H1 (cell line): ENCODE results near the gene TBC1D22A. TPM values are rescaled to one million over a fixed set of nuclear protein-coding genes. Genes with fewer than 3 reads are reported as not detected.

Experiments used
- CTCF ChIA-PET: fragments of 300-600 bp; sonication (Branson Sonifier 250); formaldehyde crosslinking; loops from one replicate; lab custom pipeline; 2021; ENCODE audit not compliant: partially characterized antibody; lab: Charles Lee
- POLR2A ChIA-PET: fragments of 300-600 bp; sonication (Branson Sonifier 250); formaldehyde crosslinking; loops from one replicate; lab custom pipeline; 2021; ENCODE audit warnings: inconsistent platforms; ENCODE audit not compliant: partially characterized antibody; lab: Charles Lee
- DNase-seq, 2 experiments: peaks; one replicate each; pipeline versions ENCODE4 v3.0.0 to v3.0.0-alpha.2; 2010 to 2022; ENCODE audit warnings: low spot score in 2 of 2, low read depth in 1 of 2, mixed read lengths in 1 of 2
- FAIRE-seq: peaks from 2 replicates; lab custom pipeline; 2011; peaks lifted over from hg19 to GRCh38; lab: Jason Lieb, UNC
- H2AFZ ChIP-seq: 2 replicates; pipeline ENCODE4 v1.8.1; 2012; ENCODE audit warnings: low read length, inconsistent platforms
- H2AK5ac ChIP-seq: 2 replicates; pipeline ENCODE4 v1.6.1; 2013; ENCODE audit warnings: low read depth, low read length
- H2BK120ac ChIP-seq: replicated peaks from 2 replicates; pipeline ENCODE3; 2013; ENCODE audit warnings: low read depth, low read length, inconsistent platforms
- H2BK12ac ChIP-seq: 2 replicates; pipeline ENCODE4 v1.6.1; 2013; ENCODE audit warnings: low read depth, low read length
- H2BK15ac ChIP-seq: 2 replicates; pipeline ENCODE4 v1.6.1; 2013; ENCODE audit warnings: low read length
- H2BK20ac ChIP-seq: 2 replicates; pipeline ENCODE4 v1.6.1; 2013; ENCODE audit warnings: low read length
- H2BK5ac ChIP-seq: 2 replicates; pipeline ENCODE4 v1.6.1; 2013; ENCODE audit warnings: low read depth, low read length
- H3K14ac ChIP-seq: 2 replicates; pipeline ENCODE4 v1.6.1; 2013; ENCODE audit warnings: inconsistent platforms; ENCODE audit not compliant: insufficient read length
- H3K18ac ChIP-seq: 2 replicates; pipeline ENCODE4 v1.6.1; 2013; ENCODE audit warnings: low read length; ENCODE audit errors: extremely low read depth
- H3K23ac ChIP-seq: 2 replicates; pipeline ENCODE4 v1.6.1; 2013; ENCODE audit warnings: inconsistent platforms; ENCODE audit not compliant: insufficient read length
- H3K23me2 ChIP-seq: 2 replicates; pipeline ENCODE4 v1.6.1; 2013; ENCODE audit warnings: low read depth, low read length
- H3K27ac ChIP-seq: 2 replicates; pipeline ENCODE4 v1.6.1; 2011; ENCODE audit warnings: low read depth, low read length, inconsistent platforms
- H3K27me3 ChIP-seq, 4 experiments: replicated peaks in 1 of 4; 1 replicate in 1 of 4; 2 replicates in 3 of 4; pipeline versions ENCODE4 v1.6.1 to v1.8.1; 2011 to 2013; ENCODE audit warnings: low read length in 3 of 4, mild to moderate bottlenecking in 3 of 4, inconsistent platforms in 2 of 4, mixed read lengths in 2 of 4, moderate library complexity in 1 of 4; ENCODE audit not compliant: control insufficient read depth in 3 of 4, insufficient read depth in 3 of 4; ENCODE audit errors: extremely low read depth in 1 of 4
- H3K36me3 ChIP-seq, 4 experiments: 2 replicates each; pipeline versions ENCODE4 v1.6.1 to v1.8.1; 2011 to 2013; ENCODE audit warnings: mild to moderate bottlenecking in 4 of 4, low read length in 3 of 4, moderate library complexity in 2 of 4, control low read depth in 1 of 4, inconsistent platforms in 1 of 4; ENCODE audit not compliant: insufficient read depth in 4 of 4, control insufficient read depth in 2 of 4
- H3K4ac ChIP-seq: replicated peaks from 2 replicates; pipeline ENCODE3; 2013; ENCODE audit warnings: low read length, low read depth, mixed read lengths, inconsistent platforms; ENCODE audit not compliant: insufficient read length
- H3K4me1 ChIP-seq, 4 experiments: replicated peaks in 1 of 4; 1 replicate in 1 of 4; 2 replicates in 3 of 4; pipeline versions ENCODE4 v1.6.1 to v1.8.1; 2011 to 2013; ENCODE audit warnings: low read length in 3 of 4, inconsistent platforms in 2 of 4, mixed read lengths in 1 of 4; ENCODE audit not compliant: insufficient read depth in 4 of 4, control insufficient read depth in 3 of 4
- H3K4me2 ChIP-seq, 2 experiments: 2 replicates each; pipeline versions ENCODE4 v1.6.1 to v1.8.1; 2011 to 2013; ENCODE audit warnings: low read depth in 2 of 2, low read length in 2 of 2, control low read depth in 1 of 2, inconsistent platforms in 1 of 2, mild to moderate bottlenecking in 1 of 2; ENCODE audit not compliant: insufficient read depth in 1 of 2
- H3K4me3 ChIP-seq, 4 experiments: fragments of 200-600, 300-600 bp in 1 of 4; sonication (generic), shearing (Covaris generic), sonication (Bioruptor Twin) in 1 of 4; 2 replicates each; pipeline versions ENCODE4 v1.5.1 to v1.8.1; 2011 to 2016; ENCODE audit warnings: low read length in 4 of 4, low read depth in 3 of 4, control low read depth in 2 of 4, inconsistent platforms in 2 of 4, mild to moderate bottlenecking in 2 of 4, mixed read lengths in 1 of 4, moderate library complexity in 1 of 4; ENCODE audit not compliant: insufficient read depth in 2 of 4; ENCODE audit errors: extremely low read depth in 1 of 4
- H3K56ac ChIP-seq: replicated peaks from 2 replicates; pipeline ENCODE3; 2013; ENCODE audit warnings: low read depth, mild to moderate bottlenecking, mixed read lengths, low read length, inconsistent platforms; ENCODE audit not compliant: insufficient read length
- H3K79me1 ChIP-seq: 2 replicates; pipeline ENCODE4 v1.6.1; 2013; ENCODE audit warnings: low read depth, low read length, control low read depth
- H3K79me2 ChIP-seq, 2 experiments: 2 replicates each; pipeline versions ENCODE4 v1.6.1 to v1.8.1; 2012 to 2013; ENCODE audit warnings: low read length in 2 of 2, mild to moderate bottlenecking in 2 of 2, inconsistent platforms in 1 of 2; ENCODE audit not compliant: insufficient read depth in 2 of 2, control insufficient read depth in 1 of 2
- H3K9ac ChIP-seq, 4 experiments: replicated peaks in 1 of 4; 1 replicate in 1 of 4; 2 replicates in 3 of 4; pipeline versions ENCODE4 v1.6.1 to v1.8.1; 2011 to 2013; ENCODE audit warnings: low read depth in 3 of 4, low read length in 3 of 4, control low read depth in 2 of 4, mild to moderate bottlenecking in 2 of 4, moderate library complexity in 2 of 4, inconsistent platforms in 1 of 4; ENCODE audit errors: extremely low read depth in 1 of 4
- H3K9me3 ChIP-seq, 2 experiments: 2 replicates each; pipeline versions ENCODE4 v1.6.1 to v1.8.1; 2012 to 2013; ENCODE audit warnings: mild to moderate bottlenecking in 2 of 2, moderate library complexity in 2 of 2, control low read depth in 1 of 2, inconsistent platforms in 1 of 2, low read depth in 1 of 2, low read length in 1 of 2, mixed read lengths in 1 of 2; ENCODE audit not compliant: insufficient read depth in 2 of 2
- H4K20me1 ChIP-seq, 2 experiments: replicated peaks in 1 of 2; 2 replicates each; pipeline versions ENCODE3 to v1.8.1; 2011 to 2013; ENCODE audit warnings: inconsistent platforms in 2 of 2, low read length in 2 of 2, mild to moderate bottlenecking in 1 of 2; ENCODE audit not compliant: insufficient read depth in 2 of 2, control insufficient read depth in 1 of 2
- H4K5ac ChIP-seq: 2 replicates; pipeline ENCODE4 v1.6.1; 2013; ENCODE audit warnings: low read length, low read depth, mixed read lengths, inconsistent platforms; ENCODE audit not compliant: insufficient read length
- H4K8ac ChIP-seq: 2 replicates; pipeline ENCODE4 v1.8.0; 2013; ENCODE audit warnings: mild to moderate bottlenecking, moderate library complexity, low read length, inconsistent platforms; ENCODE audit not compliant: insufficient read depth; ENCODE audit errors: extremely low read depth
- H4K91ac ChIP-seq: replicated peaks from 2 replicates; pipeline ENCODE3; 2013; ENCODE audit warnings: low read length, mixed read lengths, inconsistent platforms; ENCODE audit not compliant: insufficient read length
- CBX8 ChIP-seq: fragments of 300-800, 300-1000 bp; sonication (generic); IDR thresholded peaks from 2 replicates; pipeline ENCODE4 v1.7.1; 2016; ENCODE audit warnings: low read depth, low read length, borderline replicate concordance
- EZH2 ChIP-seq: fragments of 200-600 bp; sonication (generic); IDR thresholded peaks from 2 replicates; pipeline ENCODE4 v1.7.1; 2012; ENCODE audit warnings: low read depth, mild to moderate bottlenecking, moderate library complexity, low read length, inconsistent platforms; ENCODE audit not compliant: severe bottlenecking
- FOSL1 ChIP-seq: IDR thresholded peaks from 2 replicates; pipeline ENCODE4 v1.6.1; 2011; ENCODE audit warnings: mild to moderate bottlenecking, low read depth, low read length, moderate library complexity; ENCODE audit not compliant: insufficient read depth
- HDAC6 ChIP-seq: IDR thresholded peaks from one replicate; pipeline ENCODE4 v1.7.1; 2012; ENCODE audit warnings: low read depth, mild to moderate bottlenecking, inconsistent platforms, low read length, moderate library complexity
- MAFK ChIP-seq: IDR thresholded peaks from 2 replicates; pipeline ENCODE4 v1.6.1; 2012; ENCODE audit warnings: low read depth, mild to moderate bottlenecking, improper control_type of control experiment, low read length
- POLR2A ChIP-seq, 2 experiments: IDR thresholded peaks; 1 replicate in 1 of 2; 2 replicates in 1 of 2; pipeline ENCODE4 v1.6.1; 2011; ENCODE audit warnings: low read depth in 2 of 2, low read length in 2 of 2, mild to moderate bottlenecking in 2 of 2; ENCODE audit errors: control extremely low read depth in 1 of 2
- TAF7 ChIP-seq: optimal IDR thresholded peaks from 2 replicates; pipeline ENCODE3; 2011; ENCODE audit warnings: low read depth, mild to moderate bottlenecking, inconsistent platforms, low read length, moderate library complexity, borderline replicate concordance
- WGBS, 2 experiments: shearing (Covaris generic) in 1 of 2; methylation state at CpG; one replicate each; pipeline versions ENCODE4 v1.1.6 to v1.1.7; 2013 to 2015; ENCODE audit warnings: low lambda C conversion rate in 2 of 2, mixed read lengths in 2 of 2, inconsistent platforms in 1 of 2, low coverage in 1 of 2, missing lambda C conversion rate in 1 of 2; ENCODE audit not compliant: insufficient replicate concordance in 2 of 2, insufficient coverage in 1 of 2, insufficient read length in 1 of 2; ENCODE audit errors: extremely low coverage in 1 of 2, missing lambda C conversion rate in 1 of 2; 5-methylcytosine and 5-hydroxymethylcytosine counted together
- polyA plus RNA-seq, 7 experiments: library from polyadenylated mRNA; depleted of rRNA in 3 of 7; stranded (reverse) in 5 of 7; unstranded in 2 of 7; fragments of >200 nt in 5 of 7; fragments of 200-250 nt in 2 of 7; gene quantifications; 1 replicate in 5 of 7; 2 replicates in 1 of 7; 4 replicates in 1 of 7; pipeline versions ENCODE4 v1.2.1 to v1.2.3, GENCODE V29; 2011 to 2013; ENCODE audit warnings: missing spikeins in 2 of 7, mixed read lengths in 2 of 7
- total RNA-seq: library from RNA; stranded (reverse); fragmentation: NEBNext Ultra II Directional; extraction: Animal tissue kit (Norgen Biotek cat#: 25700); gene quantifications from 2 replicates; pipeline ENCODE4 v1.2.1, GENCODE V29; 2021
- TF ChIP-seq, protein P1 (sequence below): IDR thresholded peaks from 2 replicates; pipeline ENCODE4 v1.6.1; 2011; ENCODE audit warnings: low read depth, mild to moderate bottlenecking, low read length; ENCODE audit not compliant: insufficient read depth
- TF ChIP-seq, protein P2 (sequence below), 3 experiments: IDR thresholded peaks; 1 replicate in 2 of 3; 2 replicates in 1 of 3; pipeline versions ENCODE4 v1.5.1 to v1.6.1; 2011; ENCODE audit warnings: low read length in 3 of 3, mild to moderate bottlenecking in 3 of 3, inconsistent platforms in 2 of 3, low read depth in 1 of 3, moderate library complexity in 1 of 3; ENCODE audit not compliant: insufficient read depth in 1 of 3; ENCODE audit errors: control extremely low read depth in 1 of 3

Gene TBC1D22A
- total and polyA plus RNA-seq, 2 of the 8 experiments (the other 6 are each of a cell fraction or from before 2014, with no cell fraction given) = 11.9 to 18.4 TPM

DNA sequence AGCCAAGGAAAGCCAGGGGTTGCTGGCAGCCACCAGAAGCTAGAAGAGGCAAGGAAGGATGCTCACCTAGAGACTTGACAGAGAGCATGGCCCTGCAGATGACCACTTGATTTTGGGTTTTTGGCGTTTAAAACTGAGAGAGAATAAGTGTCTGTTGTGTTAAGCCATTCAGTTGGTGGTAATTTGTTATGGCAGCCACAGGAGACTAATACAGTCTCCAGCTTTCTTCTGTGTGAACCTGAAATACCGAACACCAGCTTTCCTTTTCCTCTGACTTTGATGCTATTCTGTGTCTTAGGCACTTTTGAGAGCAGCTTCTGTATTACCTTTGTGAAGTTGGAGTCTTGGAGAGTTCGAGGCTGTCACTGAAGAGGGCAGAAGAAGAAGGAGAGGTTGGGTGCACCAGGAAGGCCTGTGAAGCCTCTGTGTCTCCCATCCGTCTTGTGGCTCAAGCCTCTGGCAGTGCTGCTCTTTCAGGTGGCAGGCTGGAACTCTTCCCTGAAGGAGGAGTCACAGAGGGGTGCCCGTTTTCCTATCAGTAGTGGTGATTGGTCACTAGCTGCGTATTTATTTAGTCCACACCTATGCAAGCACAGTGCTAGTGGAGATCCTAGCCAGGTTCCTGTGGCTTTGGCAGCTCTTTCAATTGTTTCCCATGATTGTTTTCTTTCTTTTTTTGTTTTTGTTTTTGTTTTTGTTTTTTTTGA lies 2.5 kb downstream of the TBC1D22A start:
- Histone ChIP-seq H4K91ac (no peak overlapping the region), H3K4ac (no peak overlapping the region), H2BK120ac (no peak overlapping the region), H3K4me2 (no peak overlapping the region; a peak in 1 of 4 replicates), H2BK12ac (no peak overlapping the region), H2BK20ac (no peak overlapping the region), H3K9me3 (no peaks in the 10 kb centered on the region), H2BK15ac (no peak overlapping the region), H3K56ac (no peak overlapping the region), H3K4me1 (peaks cover 0 to 4% (median 0%) of the 10 kb centered on the region in 4 experiments; a peak in 4 of 7 replicates), H2BK5ac (no peak overlapping the region), H4K5ac (no peak overlapping the region), H2AK5ac (no peak overlapping the region), H3K14ac (no peak overlapping the region), H4K20me1 (peaks cover 5 to 9% of the 10 kb centered on the region in 2 experiments), H3K27ac (no peak overlapping the region), H3K18ac (no peak overlapping the region), H3K9ac (no peak overlapping the region), H3K79me2 (peaks cover 13 to 74% of the 10 kb centered on the region in 2 experiments), H3K79me1 (peaks cover 23% of the 10 kb centered on the region), H3K4me3 (no peak overlapping the region), H4K8ac (no peak overlapping the region), H3K36me3 (peaks cover 0 to 9% (median 0%) of the 10 kb centered on the region in 4 experiments; a peak in 1 of 8 replicates), H3K23me2 (peaks cover 7% of the 10 kb centered on the region), H3K27me3 (no peaks in the 10 kb centered on the region), H3K23ac (no peak overlapping the region), H2AFZ (no peak overlapping the region)
- 82% methylated on average over 6 of the region's 6 CpGs; no CpG with 5 or more reads in 1 of the 2 experiments for WGBS, 2 experiments
- FAIRE-seq (no peak), DNase-seq (no peak)
- ChIA-PET CTCF (interaction anchor here (0.8 to 2.0 kb wide), 3 partner anchors 8 to 83 kb away, joined by 3 to 9 read pairs (median 3); no protein-coding TSS in a partner anchor), POLR2A (interaction anchor here (0.6 kb wide), 1 partner anchor 1752 kb away, joined by 4 read pairs; no protein-coding TSS in a partner anchor)
- TF ChIP-seq FOSL1 (no peak), POLR2A (IDR thresholded peaks at IDR 0.05; ENCODE audit: control extremely low read depth in 1 of 2, low read depth in 2 of 2, low read length in 2 of 2) (no peak), EZH2 (no peak), MAFK (no peak), HDAC6 (no peak), CBX8 (no peak), TAF7 (no peak)
- TF ChIP-seq, protein P1, sequence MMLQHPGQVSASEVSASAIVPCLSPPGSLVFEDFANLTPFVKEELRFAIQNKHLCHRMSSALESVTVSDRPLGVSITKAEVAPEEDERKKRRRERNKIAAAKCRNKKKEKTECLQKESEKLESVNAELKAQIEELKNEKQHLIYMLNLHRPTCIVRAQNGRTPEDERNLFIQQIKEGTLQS = no peak
- TF ChIP-seq, protein P2, sequence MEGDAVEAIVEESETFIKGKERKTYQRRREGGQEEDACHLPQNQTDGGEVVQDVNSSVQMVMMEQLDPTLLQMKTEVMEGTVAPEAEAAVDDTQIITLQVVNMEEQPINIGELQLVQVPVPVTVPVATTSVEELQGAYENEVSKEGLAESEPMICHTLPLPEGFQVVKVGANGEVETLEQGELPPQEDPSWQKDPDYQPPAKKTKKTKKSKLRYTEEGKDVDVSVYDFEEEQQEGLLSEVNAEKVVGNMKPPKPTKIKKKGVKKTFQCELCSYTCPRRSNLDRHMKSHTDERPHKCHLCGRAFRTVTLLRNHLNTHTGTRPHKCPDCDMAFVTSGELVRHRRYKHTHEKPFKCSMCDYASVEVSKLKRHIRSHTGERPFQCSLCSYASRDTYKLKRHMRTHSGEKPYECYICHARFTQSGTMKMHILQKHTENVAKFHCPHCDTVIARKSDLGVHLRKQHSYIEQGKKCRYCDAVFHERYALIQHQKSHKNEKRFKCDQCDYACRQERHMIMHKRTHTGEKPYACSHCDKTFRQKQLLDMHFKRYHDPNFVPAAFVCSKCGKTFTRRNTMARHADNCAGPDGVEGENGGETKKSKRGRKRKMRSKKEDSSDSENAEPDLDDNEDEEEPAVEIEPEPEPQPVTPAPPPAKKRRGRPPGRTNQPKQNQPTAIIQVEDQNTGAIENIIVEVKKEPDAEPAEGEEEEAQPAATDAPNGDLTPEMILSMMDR (IDR thresholded peaks at IDR 0.05; ENCODE audit: control extremely low read depth in 1 of 3, insufficient read depth in 1 of 3, low read depth in 1 of 3, low read length in 3 of 3) = no peak
